GM12874 (cell line): ENCODE data around the gene NAV2.

Experiments
- CTCF ChIP-seq: IDR thresholded peaks from 2 replicates; pipeline ENCODE4 v1.5.1; 2011; ENCODE audit warnings: low read depth, mild to moderate bottlenecking, control low read depth, low read length, moderate library complexity; ENCODE audit not compliant: insufficient read depth

The NAV2 gene

GRCh38 chr11:20008871-20009644 is 296.4 kb downstream of the NAV2 start:
- no peak for TF ChIP-seq CTCF

DNA sequence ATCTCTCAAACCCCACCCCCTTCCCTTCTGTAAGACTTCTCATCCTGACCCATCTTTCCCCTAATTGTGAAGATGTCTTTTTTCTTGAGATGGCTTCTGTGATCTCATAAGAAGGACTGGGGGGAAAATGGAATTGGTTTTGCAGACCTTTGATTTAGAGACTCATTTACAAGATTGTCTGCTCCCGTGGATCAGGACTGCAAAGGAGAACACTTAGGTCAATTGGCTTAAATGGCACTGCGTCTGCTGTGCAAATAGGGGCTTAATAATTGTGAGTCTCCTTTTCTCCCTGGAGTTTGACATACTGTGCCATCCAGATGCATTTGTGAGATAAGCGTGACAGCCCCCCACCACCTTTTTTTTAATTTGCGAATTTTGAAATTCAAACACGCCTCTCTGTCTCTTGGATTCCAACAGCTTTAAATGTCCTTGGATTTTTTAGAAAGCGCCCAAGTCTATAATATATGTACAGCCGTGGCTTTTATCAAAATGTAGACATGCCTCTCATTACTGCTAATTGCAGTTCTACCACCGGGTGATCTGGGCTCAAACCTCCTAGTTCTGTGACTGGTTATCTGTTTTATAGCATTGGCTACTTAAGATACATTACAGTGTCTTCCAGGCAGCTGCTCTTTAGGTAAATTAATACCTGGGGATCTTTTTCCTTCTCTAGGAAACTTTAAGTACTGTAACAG is 297.7 kb downstream of the NAV2 start:
- no peak for TF ChIP-seq CTCF

GRCh38 chr11:20010851-20011225 is 298.2 kb downstream of the NAV2 start:
- no peak for TF ChIP-seq CTCF

GRCh38 chr11:20011307-20011951 is 298.8 kb downstream of the NAV2 start:
- TF ChIP-seq CTCF, result no peak

- TF ChIP-seq CTCF, result no peak
These were observed 300.9 kb downstream of the NAV2 start for GRCh38 chr11:20013346-20014066.

DNA sequence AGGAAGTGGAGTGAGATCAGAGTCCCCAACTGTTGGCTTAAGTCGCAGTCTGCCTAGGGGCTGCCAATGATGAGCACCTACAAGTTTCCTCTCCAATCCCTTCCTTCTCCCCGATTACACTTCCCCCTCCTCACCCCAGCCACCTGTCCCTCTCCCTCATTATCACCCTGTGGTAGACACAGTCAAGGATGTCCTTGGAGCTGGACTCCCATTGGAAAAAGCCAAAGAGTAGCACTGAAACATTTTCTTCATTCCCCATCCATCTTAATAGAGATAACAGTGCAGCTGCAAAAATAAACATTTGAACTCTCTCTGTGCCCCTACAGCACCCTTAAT is 301.4 kb downstream of the NAV2 start:
- no peak for TF ChIP-seq CTCF

DNA sequence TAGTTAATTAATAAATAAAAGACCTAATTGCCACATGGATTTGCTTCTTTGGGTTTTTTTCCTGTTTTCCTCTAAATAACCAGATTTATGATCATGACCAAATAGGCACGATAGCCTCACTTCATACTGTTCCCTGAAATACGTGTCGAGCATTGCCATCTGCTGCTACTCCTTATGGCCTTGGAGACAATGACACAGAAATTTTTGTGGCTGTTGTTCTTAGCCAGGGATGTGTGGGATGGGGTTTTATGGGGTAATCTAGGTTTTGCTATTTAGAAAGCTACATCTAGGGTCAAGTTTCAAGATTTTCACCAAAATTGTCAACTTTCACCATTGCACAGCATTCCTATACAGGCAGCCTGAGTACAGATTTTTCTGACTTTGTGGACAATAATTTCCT is 302.5 kb downstream of the NAV2 start:
- TF ChIP-seq CTCF, result no peak
